H1 (cell line): ENCODE data around the gene EYA2. TPM values are rescaled to one million over a fixed set of nuclear protein-coding genes. Genes with fewer than 3 reads are reported as not detected.

Experiments
- ATF2 ChIP-seq: IDR thresholded peaks from 2 replicates; pipeline ENCODE4 v1.6.1; 2012; ENCODE audit warnings: low read length, inconsistent platforms
- BACH1 ChIP-seq: IDR thresholded peaks from 2 replicates; pipeline ENCODE4 v1.6.1; 2012; ENCODE audit warnings: low read length, improper control_type of control experiment
- BCL11A ChIP-seq, 2 experiments: IDR thresholded peaks; one replicate each; pipeline ENCODE4 v1.6.1; 2011; ENCODE audit warnings: low read depth in 2 of 2, low read length in 2 of 2, mild to moderate bottlenecking in 2 of 2
- BRCA1 ChIP-seq: IDR thresholded peaks from 2 replicates; pipeline ENCODE4 v1.6.1; 2012; ENCODE audit warnings: low read depth, low read length, improper control_type of control experiment
- CEBPB ChIP-seq: IDR thresholded peaks from 2 replicates; pipeline ENCODE4 v1.6.1; 2012; ENCODE audit warnings: low read depth, low read length
- CTBP2 ChIP-seq: IDR thresholded peaks from 2 replicates; pipeline ENCODE4 v1.7.0; 2011; ENCODE audit warnings: borderline replicate concordance, mild to moderate bottlenecking, moderate library complexity, mixed read lengths, low read length; ENCODE audit not compliant: insufficient read depth, insufficient read length
- EGR1 ChIP-seq: IDR thresholded peaks from 2 replicates; pipeline ENCODE4 v1.6.1; 2011; ENCODE audit warnings: low read depth, low read length, borderline replicate concordance
- JUN ChIP-seq: IDR thresholded peaks from 2 replicates; pipeline ENCODE4 v1.6.1; 2011; ENCODE audit warnings: low read depth, mild to moderate bottlenecking, improper control_type of control experiment, low read length
- KDM1A ChIP-seq: fragments of 200-600, 300-600 bp; sonication (generic); IDR thresholded peaks from 2 replicates; pipeline ENCODE4 v1.7.1; 2016; ENCODE audit warnings: mild to moderate bottlenecking, low read length, borderline replicate concordance
- KDM4A ChIP-seq: IDR thresholded peaks from one replicate; pipeline ENCODE4 v1.7.1; 2012; ENCODE audit warnings: low read depth, mild to moderate bottlenecking, moderate library complexity, low read length, inconsistent platforms; ENCODE audit not compliant: severe bottlenecking
- RBBP5 ChIP-seq: IDR thresholded peaks from 2 replicates; pipeline ENCODE4 v1.7.1; 2012; ENCODE audit warnings: low read depth, mild to moderate bottlenecking, inconsistent platforms, low read length, moderate library complexity, borderline replicate concordance
- SAP30 ChIP-seq: fragments of 300-600 bp; sonication (generic); IDR thresholded peaks from 2 replicates; pipeline ENCODE4 v1.7.1; 2012; ENCODE audit warnings: low read length, moderate library complexity, mild to moderate bottlenecking, inconsistent platforms; ENCODE audit not compliant: insufficient read depth, insufficient replicate concordance
- polyA plus RNA-seq, 7 experiments: library from polyadenylated mRNA; depleted of rRNA in 3 of 7; stranded (reverse) in 5 of 7; unstranded in 2 of 7; fragments of >200 nt in 5 of 7; fragments of 200-250 nt in 2 of 7; gene quantifications; 1 replicate in 5 of 7; 2 replicates in 1 of 7; 4 replicates in 1 of 7; pipeline versions ENCODE4 v1.2.1 to v1.2.3, GENCODE V29; 2011 to 2013; ENCODE audit warnings: missing spikeins in 2 of 7, mixed read lengths in 2 of 7
- total RNA-seq: library from RNA; stranded (reverse); fragmentation: NEBNext Ultra II Directional; extraction: Animal tissue kit (Norgen Biotek cat#: 25700); gene quantifications from 2 replicates; pipeline ENCODE4 v1.2.1, GENCODE V29; 2021
- TF ChIP-seq, protein P1 (sequence below): IDR thresholded peaks from 2 replicates; pipeline ENCODE4 v1.6.1; 2012; ENCODE audit warnings: inconsistent platforms

EYA2 gene
- total and polyA plus RNA-seq, 2 of the 8 experiments (the other 6 are each of a cell fraction or from before 2014, with no cell fraction given) = 1.6 to 1.7 TPM

GRCh38 chr20:46991880-46992639, 97.4 kb downstream of the EYA2 start (continued):
- no peak for TF ChIP-seq ATF2
- TF ChIP-seq BRCA1 = no peak
- TF ChIP-seq KDM1A = peak; percentile 93
- no peak for TF ChIP-seq BCL11A (IDR thresholded peaks at IDR 0.05; ENCODE audit: low read depth in 2 of 2, low read length in 2 of 2)
- no peak for TF ChIP-seq KDM4A
- no peak for TF ChIP-seq BACH1
- no peak for TF ChIP-seq JUN
- no peak for TF ChIP-seq SAP30
- TF ChIP-seq RBBP5 = no peak; the same call in 1 of the 2 replicates
- no peak for TF ChIP-seq EGR1
- TF ChIP-seq CEBPB = peak; percentile 72
- no peak for TF ChIP-seq CTBP2
- TF ChIP-seq, protein P1, sequence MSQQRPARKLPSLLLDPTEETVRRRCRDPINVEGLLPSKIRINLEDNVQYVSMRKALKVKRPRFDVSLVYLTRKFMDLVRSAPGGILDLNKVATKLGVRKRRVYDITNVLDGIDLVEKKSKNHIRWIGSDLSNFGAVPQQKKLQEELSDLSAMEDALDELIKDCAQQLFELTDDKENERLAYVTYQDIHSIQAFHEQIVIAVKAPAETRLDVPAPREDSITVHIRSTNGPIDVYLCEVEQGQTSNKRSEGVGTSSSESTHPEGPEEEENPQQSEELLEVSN = no peak
